ENCODE data around the gene RIPOR1. TPM values are rescaled to one million over a fixed set of nuclear protein-coding genes. Genes with fewer than 3 reads are reported as not detected.
"Not testable (repeated sequence)": the region's sequence is repeated elsewhere in the genome, so short reads cannot be mapped to it uniquely, and the experiment has no call there.

Gene RIPOR1
- total RNA-seq, 1 experiment from 2014 or later: 8.5 TPM

DNA sequence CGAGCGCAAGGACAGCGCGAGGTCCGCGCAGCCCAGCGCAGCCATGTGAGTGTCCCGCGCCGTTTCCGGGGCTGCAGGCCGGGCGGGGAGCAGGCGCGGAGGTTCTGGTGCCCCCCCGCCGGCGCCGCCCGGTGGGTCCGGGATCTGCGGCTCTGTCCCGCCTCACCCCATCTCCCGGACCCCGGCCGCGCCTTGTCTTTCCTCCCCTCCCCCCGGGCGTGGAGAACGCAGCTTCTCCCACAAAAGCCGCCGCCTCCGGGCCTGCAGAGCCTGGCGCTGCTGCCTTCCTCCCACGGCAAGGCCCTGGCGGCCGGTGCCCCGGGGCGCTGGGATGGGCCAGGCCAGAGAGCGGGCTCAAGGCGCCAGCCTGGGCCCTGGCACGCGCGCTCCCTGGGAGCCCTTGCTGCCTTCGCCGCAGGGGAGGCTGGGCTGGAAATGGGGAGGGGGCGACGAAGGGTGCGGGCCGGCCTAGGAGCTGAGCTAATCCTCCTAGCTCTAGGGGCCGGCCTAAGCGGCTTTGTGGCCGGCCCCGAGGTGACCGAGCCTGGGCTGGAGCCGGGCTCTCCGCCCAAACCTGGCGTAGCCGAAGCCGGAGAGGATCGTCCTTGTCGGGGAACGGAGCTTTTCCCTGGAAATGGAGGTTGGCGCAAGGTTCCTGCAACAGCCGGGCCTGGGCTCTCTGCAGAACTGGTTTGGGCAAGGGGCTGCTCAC, 397 bp downstream of the RIPOR1 start:
- H3K36me3 ChIP-seq (replicated peaks; ENCODE audit: control insufficient read depth, insufficient read depth, low read length): no peaks in the 10 kb centered on the region
- DNase-seq: peak; percentile 87
- peaks cover 60% of the 10 kb centered on the region for H3K27me3 ChIP-seq (ENCODE audit: control insufficient read depth, insufficient read depth, low read length)
- H3K4me3 ChIP-seq (ENCODE audit: insufficient read depth, low read depth, low read length): peak overlapping the region; percentile 63

DNA sequence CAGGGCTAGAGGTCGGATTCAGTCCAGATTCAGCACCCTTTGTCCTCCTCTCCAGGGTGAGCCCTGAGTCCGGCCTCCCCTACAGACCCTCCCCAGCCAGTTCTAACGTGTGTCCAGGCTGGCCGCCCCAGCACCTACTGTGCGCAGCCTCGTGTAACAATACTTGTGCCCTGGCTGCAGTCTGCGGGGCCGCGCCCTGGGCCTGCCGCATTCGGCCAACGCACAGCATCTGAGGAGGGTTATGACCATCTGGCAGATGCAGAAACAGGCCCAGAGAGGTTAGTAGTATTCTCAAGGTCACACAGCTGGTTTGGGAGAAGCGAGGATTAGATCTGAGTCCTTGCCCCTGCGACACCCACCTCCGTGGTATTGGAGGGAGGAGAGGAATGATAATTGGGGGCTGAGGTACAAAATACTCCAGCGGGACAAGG, 968 bp downstream of the RIPOR1 start:
- no peaks in the 10 kb centered on the region for H3K36me3 ChIP-seq (replicated peaks; ENCODE audit: control insufficient read depth, insufficient read depth, low read length)
- H3K4me3 ChIP-seq (ENCODE audit: insufficient read depth, low read depth, low read length): peak overlapping the region; percentile 63
- peaks cover 58% of the 10 kb centered on the region for H3K27me3 ChIP-seq (ENCODE audit: control insufficient read depth, insufficient read depth, low read length)
- DNase-seq: peak; percentile 70

GRCh38 chr16:67530013-67530939, 1.6 kb downstream of the RIPOR1 start:
- peak overlapping the region; percentile 63 for H3K4me3 ChIP-seq (ENCODE audit: insufficient read depth, low read depth, low read length)
- no peaks in the 10 kb centered on the region for H3K36me3 ChIP-seq (replicated peaks; ENCODE audit: control insufficient read depth, insufficient read depth, low read length)
- H3K27me3 ChIP-seq (ENCODE audit: control insufficient read depth, insufficient read depth, low read length): peaks cover 61% of the 10 kb centered on the region
- peak; percentile 88 for DNase-seq

- Histone ChIP-seq H3K4me3 (ENCODE audit: insufficient read depth, low read depth, low read length) (no peak overlapping the region), H3K36me3 (replicated peaks; ENCODE audit: control insufficient read depth, insufficient read depth, low read length) (no peaks in the 10 kb centered on the region), H3K27me3 (ENCODE audit: control insufficient read depth, insufficient read depth, low read length) (peaks cover 65% of the 10 kb centered on the region)
- peak; percentile 4 for DNase-seq
Observed at GRCh38 chr16:67531247-67531646, 2.6 kb downstream of the RIPOR1 start.

GRCh38 chr16:67533024-67533560, 4.5 kb downstream of the RIPOR1 start:
- H3K4me3 ChIP-seq (ENCODE audit: insufficient read depth, low read depth, low read length): no peak overlapping the region
- no peaks in the 10 kb centered on the region for H3K36me3 ChIP-seq (replicated peaks; ENCODE audit: control insufficient read depth, insufficient read depth, low read length)
- DNase-seq: peak; percentile 11
- peaks cover 70% of the 10 kb centered on the region for H3K27me3 ChIP-seq (ENCODE audit: control insufficient read depth, insufficient read depth, low read length)

- not testable (repeated sequence) for H3K36me3 ChIP-seq (replicated peaks; ENCODE audit: control insufficient read depth, insufficient read depth, low read length); H3K4me3 ChIP-seq (ENCODE audit: insufficient read depth, low read depth, low read length); DNase-seq
- H3K27me3 ChIP-seq (ENCODE audit: control insufficient read depth, insufficient read depth, low read length): peaks cover 71% of the 10 kb centered on the region
Observed at GRCh38 chr16:67533987-67534386, 5.4 kb downstream of the RIPOR1 start.

GRCh38 chr16:67534431-67534830, 5.8 kb downstream of the RIPOR1 start:
- H3K27me3 ChIP-seq (ENCODE audit: control insufficient read depth, insufficient read depth, low read length): peaks cover 71% of the 10 kb centered on the region
- peak; percentile 44 for DNase-seq
- H3K36me3 ChIP-seq (replicated peaks; ENCODE audit: control insufficient read depth, insufficient read depth, low read length): no peaks in the 10 kb centered on the region; the same call in 1 of the 2 replicates
- H3K4me3 ChIP-seq (ENCODE audit: insufficient read depth, low read depth, low read length): no peak overlapping the region

GRCh38 chr16:67535201-67535600, 6.6 kb downstream of the RIPOR1 start:
- DNase-seq: peak; percentile 6
- Histone ChIP-seq H3K4me3 (ENCODE audit: insufficient read depth, low read depth, low read length) (no peak overlapping the region), H3K27me3 (ENCODE audit: control insufficient read depth, insufficient read depth, low read length) (peaks cover 70% of the 10 kb centered on the region), H3K36me3 (replicated peaks; ENCODE audit: control insufficient read depth, insufficient read depth, low read length) (no peaks in the 10 kb centered on the region; the same call in 1 of the 2 replicates)

GRCh38 chr16:67537270-67537635, 8.6 kb downstream of the RIPOR1 start:
- Histone ChIP-seq H3K27me3 (ENCODE audit: control insufficient read depth, insufficient read depth, low read length) (peaks cover 55% of the 10 kb centered on the region), H3K4me3 (ENCODE audit: insufficient read depth, low read depth, low read length) (peak overlapping the region; percentile 67), H3K36me3 (replicated peaks; ENCODE audit: control insufficient read depth, insufficient read depth, low read length) (peaks cover 9% of the 10 kb centered on the region)
- DNase-seq: peak; percentile 95

DNA sequence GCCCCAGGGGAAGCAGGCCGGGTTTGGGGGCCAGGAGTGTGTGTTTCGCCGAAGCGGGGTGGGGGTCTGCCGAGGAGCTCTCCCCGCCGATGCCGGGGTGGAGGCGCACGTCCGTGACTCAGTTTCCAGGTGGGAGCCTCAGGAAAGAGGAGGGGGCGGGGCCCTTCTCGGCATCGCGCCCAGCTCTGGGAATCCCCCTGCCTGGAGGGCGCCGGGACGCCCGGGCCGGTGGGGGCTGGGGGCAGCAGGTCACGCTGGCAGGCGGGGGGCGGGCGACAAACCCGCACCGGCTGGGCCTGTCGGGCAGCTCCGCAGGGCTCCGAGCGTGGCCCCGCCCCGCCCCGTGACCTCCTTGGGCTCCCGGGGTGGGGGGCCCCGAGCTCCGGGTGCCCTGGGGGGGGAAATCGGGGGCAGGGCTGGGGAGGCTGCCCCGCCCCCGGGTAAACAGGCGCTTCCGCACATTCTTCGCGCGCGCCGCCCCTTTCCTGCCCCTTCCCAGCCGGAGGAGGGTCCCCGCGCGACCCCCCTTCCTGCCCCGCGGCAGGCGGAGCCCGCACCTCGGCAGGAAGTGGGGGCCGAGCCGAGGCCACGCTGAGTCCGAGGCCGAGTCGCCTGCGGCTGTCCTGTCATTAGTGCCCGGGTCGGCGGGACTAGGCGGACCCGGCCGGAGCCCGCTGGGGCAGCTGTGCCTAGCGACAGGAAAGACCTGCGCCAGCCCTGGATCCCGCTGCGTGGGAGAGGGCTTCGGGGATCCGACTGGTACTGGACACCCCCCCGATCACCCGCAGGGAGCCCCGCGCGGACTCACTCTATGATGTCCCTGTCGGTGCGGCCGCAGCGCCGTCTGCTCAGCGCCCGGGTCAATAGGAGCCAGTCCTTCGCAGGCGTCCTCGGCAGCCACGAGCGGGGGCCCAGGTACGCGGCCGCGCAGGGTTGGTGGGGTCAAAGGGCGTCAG, 9.3 kb downstream of the RIPOR1 start:
- H3K27me3 ChIP-seq (ENCODE audit: control insufficient read depth, insufficient read depth, low read length): peaks cover 53% of the 10 kb centered on the region
- peak; percentile 90 for DNase-seq
- H3K4me3 ChIP-seq (ENCODE audit: insufficient read depth, low read depth, low read length): peak overlapping the region; percentile 67
- H3K36me3 ChIP-seq (replicated peaks; ENCODE audit: control insufficient read depth, insufficient read depth, low read length): peaks cover 10% of the 10 kb centered on the region

- Histone ChIP-seq H3K4me3 (ENCODE audit: insufficient read depth, low read depth, low read length) (peak overlapping the region; percentile 67; the same call in 1 of the 2 replicates), H3K36me3 (replicated peaks; ENCODE audit: control insufficient read depth, insufficient read depth, low read length) (peaks cover 10% of the 10 kb centered on the region), H3K27me3 (ENCODE audit: control insufficient read depth, insufficient read depth, low read length) (peaks cover 49% of the 10 kb centered on the region)
- DNase-seq: peak; percentile 78
Observed at GRCh38 chr16:67538666-67539101, 10.1 kb downstream of the RIPOR1 start.

GRCh38 chr16:67539271-67539670, 10.6 kb downstream of the RIPOR1 start:
- Histone ChIP-seq H3K36me3 (replicated peaks; ENCODE audit: control insufficient read depth, insufficient read depth, low read length) (peaks cover 10% of the 10 kb centered on the region), H3K4me3 (ENCODE audit: insufficient read depth, low read depth, low read length) (no peak overlapping the region), H3K27me3 (ENCODE audit: control insufficient read depth, insufficient read depth, low read length) (peaks cover 49% of the 10 kb centered on the region)
- DNase-seq: peak; percentile 72

GRCh38 chr16:67539691-67540635, 11.3 kb downstream of the RIPOR1 start:
- no peak overlapping the region for H3K4me3 ChIP-seq (ENCODE audit: insufficient read depth, low read depth, low read length)
- peak; percentile 62 for DNase-seq
- H3K36me3 ChIP-seq (replicated peaks; ENCODE audit: control insufficient read depth, insufficient read depth, low read length): peaks cover 10% of the 10 kb centered on the region
- peaks cover 49% of the 10 kb centered on the region for H3K27me3 ChIP-seq (ENCODE audit: control insufficient read depth, insufficient read depth, low read length)

All from H7 (cell line).